NCI-H1694 (cell line): ENCODE data around the gene AGAP2.

Experiments
- DNase-seq: peaks from one replicate; lab custom pipeline; 2025; lab: John Stamatoyannopoulos, UW

The AGAP2 gene

DNA sequence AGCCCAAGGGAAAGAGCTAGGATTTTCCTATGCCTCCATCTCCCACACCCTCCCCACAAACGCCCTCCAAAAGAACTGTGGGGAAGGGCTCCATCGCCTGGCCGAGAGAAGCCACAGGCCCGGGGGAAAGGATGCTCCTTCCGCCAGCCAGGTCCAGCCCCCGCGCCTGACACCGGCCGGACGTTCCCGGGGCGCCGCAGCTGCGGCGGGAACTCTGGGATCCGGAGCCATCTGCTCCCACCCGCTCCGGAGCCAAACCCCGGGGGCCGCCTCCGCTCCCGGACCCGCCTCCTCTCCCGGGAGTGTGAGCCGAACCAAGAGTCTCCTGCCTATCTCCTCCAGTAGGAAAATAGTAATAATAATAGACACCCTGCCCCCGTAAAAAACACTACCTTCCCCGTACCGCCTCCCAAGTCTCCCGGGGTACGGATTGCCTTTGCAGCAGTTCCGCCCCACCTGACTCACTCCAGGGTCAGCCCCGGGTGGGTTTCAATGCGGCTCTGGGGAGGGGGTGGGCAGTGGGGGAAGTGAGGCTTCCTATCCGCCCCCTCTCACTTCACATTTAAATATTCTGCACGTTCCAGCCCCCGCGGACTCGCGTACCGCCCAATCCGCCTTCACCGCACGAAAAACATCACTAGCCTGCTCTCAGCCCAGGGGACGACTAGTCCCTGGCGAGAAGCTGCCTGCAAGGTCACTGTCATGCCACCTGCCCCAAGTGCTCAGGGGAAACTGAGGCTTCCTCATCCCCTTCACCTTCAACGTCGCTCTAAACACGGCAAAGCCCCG, 2.4 kb downstream of the AGAP2 start:
- DNase-seq, result no peak

DNA sequence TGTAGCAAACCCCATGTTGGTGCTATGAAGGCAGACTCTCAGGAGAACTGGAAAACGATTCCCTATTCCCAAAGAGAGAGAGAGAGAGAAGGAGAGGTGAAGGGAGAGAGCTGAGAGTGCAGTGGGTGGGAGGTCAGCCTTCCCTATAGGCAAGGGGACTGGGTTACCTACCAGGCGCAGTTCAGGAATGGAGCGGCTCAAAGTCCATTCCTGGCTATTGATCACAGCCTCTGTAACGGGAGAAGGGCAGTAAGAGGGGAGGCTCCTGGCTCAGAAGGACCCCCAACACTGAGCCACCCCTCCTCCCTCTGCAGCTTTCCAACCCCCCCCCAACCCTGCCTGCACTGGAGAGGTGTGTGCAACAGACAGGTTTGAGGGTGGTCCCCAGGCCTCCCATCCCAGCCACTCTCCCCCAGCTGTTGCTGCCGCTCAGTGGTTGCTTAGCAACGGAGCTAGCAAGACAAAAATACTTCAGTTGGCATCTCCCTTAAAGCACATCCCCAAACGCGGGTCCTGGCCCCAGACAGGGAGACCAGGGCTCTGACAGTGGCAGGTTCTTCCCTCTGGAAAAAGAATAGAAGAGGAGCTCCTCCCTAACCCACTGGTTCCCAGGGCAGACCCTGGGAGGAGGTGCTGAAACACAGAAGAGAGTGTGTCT, 3.2 kb downstream of the AGAP2 start:
- DNase-seq, result peak; percentile 20

DNA sequence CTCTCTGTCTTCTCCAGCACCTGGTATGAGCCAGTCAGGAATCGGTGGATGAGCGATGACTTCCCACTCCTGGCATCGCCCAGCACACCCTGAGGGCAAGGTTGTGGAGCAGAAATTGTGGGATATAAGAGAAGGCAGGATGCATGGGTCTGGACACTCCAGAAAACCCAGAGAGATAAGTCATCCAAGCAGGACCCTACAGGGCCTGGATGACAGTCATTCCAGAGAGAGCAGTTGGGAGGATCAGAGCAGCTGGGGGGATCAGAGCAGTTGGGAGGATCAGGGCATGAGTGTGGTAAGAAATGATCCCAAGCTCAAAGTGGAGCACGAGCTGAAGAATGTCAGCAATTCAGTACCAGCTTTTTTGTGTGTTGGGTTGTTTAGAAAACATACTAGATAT, 4.0 kb downstream of the AGAP2 start:
- no peak for DNase-seq

DNA sequence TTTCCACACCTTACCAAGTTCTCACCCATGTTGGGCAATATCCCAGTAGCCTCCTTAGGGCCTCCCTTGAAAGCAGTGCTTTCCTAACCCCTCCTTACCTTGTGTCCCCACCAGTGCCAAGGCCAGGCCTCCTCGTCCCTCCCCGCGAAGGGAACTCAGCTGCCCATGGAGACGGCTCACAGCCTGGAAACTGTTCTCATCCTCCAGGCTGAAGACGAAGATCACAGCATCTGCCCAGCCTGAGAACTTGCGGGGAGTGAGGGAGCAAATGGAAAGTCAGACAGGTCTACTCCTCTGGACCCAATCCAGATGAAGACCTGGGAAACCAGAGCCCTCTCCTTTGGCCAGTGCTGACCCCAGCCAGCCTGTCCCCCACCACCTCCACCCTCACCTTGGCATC, 4.6 kb downstream of the AGAP2 start:
- no peak for DNase-seq

DNA sequence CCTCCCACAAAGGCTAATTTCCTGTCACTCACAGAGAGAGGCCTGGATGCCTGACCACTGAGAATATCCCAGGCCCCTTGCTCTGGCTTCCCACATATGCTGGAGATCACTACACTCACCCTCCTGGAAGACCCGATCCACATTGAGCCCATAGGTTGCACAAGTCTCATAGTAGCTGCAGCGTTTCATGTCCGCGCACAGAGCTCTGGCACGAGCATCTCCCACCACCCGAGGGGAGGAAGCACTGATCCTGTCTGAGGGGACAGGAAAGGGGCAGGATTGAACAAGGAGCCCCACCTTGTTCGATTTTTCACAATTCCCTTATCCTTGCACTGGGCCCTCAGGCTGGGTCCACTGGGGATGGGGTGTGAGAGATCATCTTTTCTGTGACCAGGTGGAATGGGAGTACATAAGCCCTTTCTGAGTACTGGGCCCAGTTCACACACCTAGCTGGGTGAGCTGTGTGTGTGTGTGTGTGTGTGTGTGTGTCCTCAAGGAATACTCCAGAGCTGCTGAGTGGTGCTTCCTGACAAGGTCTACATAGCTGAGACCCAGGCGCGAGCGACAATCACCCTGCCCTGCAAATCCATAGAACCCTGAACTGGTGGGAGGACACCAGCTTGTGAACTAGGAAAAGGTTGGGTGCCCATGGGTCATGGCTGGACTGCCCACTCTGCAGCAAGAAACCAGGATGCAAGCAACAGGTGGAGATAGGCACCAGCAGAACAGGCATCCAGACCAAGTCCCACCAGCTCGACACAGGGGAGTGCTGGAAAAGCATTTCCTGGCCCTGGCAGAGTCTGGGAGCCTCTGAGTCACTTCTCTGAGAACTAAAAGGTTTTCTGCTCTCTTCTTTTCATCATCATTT, 5.6 kb downstream of the AGAP2 start:
- no peak for DNase-seq

DNA sequence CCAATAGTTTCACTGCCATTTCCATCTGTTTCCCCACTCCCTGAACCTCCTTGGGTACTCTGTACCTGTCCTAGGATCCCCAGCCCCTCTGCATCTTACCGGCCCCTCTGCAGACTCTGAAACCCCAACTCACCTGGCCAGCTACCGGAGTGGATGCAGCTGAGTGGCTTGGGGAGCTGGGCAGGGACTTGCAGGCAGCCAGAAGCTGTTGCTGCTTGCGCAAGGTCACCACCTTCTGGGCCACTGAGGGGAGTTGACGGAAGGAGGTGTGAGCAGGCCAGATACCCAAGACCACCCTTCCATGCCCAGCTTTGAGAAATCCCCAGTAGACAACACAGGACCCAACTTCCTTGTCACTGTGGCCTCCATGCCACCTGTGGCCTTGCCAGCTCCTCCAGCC, 6.3 kb downstream of the AGAP2 start:
- no peak for DNase-seq

DNA sequence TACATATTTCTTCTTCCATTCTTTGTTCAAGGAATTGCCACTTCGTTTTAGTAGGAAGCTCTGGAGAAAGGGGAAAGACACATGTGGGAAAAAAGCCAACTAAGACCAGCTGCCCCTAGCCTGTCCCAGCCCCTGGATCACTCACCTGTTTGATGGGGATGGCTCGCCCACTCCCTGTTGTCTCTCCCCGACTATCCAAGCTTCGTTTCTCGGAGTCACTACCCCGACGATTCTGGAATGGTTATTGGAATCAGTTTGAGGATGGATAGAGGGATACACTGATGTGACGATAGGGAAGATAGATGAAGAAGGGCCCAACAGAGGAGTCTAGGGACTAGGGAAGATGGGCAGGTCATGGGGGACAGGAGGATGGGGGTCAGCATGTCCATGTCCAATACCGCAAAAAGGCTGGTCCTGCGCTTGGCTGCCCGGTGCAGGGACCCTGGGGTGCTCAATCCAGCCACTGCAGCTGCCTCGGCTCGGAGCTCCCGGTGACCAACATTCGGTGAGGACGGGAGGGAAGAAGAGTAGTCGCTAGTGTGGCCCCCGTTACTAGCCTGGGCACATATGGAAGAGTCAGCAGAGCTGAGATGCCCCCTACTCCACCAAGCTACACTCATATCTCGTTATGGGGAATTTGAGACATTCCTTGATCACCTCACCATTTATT, 7.0 kb downstream of the AGAP2 start:
- no peak for DNase-seq

DNA sequence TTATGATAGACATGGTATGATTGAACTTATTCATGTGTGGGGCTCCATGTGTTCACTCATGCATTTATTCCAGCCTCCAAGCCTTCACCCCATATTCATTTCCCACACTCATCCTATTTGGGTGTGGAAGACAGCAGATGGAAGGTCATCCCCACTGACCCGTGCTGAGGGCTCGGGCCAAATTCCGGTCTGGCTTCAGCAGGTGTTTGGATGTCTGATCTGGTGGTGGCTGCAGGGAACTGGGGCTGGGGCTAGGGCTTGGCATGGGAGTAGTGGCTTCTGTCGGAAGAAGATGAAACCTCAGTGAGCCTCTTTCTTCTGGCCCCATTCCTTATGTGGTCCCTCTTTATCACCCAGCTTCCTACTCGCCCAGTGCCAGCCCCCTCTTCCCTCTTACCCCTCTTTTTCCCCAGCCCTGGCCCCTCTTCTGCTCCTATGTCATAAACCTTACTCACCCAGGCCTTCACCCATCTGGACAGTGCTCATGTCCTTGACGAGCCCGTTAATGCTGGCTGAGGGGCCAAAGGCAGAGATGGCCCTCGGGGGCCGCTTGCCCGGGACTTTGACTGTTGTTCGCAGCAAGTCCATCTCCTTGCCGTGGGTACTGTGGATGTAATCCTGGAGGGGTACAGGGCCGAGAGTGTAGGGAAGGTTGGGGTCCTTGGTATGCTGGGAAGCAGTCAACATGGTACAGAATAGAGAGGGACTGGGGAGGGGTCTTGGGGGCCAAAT, 8.0 kb downstream of the AGAP2 start:
- no peak for DNase-seq

DNA sequence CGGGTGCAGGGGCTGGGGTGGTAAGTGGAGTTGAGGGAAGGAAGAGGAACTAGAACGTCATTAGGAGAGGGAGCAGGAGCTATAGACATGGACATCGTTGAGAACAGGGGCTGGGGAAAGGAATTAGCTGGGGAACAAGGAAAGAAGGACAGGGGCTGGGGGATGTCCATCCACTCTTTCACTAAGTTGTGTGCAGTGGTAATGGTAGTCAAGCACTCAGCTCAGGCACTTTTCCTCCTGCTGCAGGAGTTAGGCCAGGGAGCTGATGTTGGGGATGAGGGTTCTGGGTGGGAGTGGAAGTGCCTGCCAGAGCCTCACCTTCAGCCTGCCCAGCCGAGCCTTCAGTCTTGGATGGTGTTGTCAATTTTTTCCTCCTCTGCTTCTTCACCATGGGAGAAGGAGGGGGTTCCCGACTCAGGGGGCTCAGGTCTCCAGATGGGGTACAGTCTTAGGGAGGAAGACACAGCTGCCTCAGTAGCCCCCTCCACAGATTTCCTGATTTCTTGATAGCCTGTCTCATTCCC, 9.2 kb downstream of the AGAP2 start:
- no peak for DNase-seq

DNA sequence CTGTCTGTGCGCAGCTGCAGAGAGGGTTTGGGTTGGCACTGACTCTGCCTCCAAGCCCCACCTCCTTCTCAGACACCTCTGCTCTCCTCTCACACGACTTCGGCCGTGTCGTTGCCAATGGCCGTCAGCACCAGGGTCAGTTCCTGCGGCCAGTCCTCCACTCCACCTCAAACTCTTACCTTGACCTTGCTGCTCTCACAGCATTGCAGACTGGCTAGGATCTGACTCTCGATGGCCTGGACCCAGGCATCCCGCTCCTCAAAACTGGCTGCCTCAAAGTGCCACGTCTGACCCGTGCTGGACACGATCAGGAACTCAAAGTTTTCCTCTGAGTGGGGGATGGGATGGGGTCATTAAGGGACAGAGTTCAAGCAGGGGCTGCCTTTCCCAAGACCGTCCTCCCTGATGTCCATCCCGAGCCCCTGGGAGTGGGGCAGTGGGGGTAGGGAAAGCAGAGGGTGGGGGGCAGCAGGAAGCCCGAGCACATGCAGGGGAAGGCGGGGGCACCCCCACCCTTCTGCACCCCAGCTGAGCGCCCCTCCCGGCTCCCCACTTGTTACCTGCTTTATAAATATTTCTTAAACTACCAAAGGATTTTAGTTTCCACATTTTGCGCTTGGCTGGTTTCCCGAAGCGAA, 10.7 kb downstream of the AGAP2 start:
- DNase-seq, result no peak

DNA sequence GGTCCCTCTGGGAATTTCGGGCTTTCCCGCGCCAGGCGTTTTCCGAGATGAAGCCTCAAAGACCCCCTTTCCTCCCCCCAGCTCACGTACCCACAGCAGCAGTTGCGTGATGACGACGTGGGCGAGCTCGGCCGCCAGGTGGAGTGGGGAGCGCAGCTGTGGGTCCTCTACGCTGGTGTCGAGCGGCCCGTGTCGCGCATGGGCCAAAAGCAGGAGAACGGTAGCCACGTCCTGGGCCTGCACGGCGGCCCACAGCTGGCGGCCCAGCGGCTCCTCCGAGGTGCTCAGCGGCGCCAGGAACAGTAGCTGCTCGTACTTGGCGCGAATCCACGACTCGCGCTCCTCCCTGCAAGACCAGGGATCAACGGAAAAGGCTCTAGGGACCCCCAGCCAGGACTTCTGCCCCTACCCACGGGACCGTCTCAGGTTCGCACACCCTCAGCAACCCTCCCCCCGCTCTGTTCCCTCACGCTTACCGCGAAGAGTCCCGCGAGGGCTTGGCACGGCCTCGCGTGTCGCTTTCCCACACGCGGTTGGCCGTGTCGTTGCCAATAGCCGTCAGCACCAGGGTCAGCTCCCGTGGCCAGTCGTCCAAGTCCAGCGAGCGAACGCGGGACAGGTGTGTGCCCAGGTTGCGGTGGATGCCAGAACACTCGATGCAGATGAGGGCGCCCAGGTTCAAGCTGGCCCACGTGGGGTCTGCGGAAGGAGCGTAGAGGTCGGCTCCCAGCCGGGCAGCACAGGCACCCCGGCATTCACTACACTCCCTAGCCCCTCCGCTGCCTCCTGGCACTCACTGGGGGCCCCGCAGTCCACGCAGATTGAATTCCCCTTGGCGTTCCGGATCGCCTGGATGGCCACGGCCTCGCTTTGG, 11.4 kb downstream of the AGAP2 start:
- DNase-seq, result no peak

DNA sequence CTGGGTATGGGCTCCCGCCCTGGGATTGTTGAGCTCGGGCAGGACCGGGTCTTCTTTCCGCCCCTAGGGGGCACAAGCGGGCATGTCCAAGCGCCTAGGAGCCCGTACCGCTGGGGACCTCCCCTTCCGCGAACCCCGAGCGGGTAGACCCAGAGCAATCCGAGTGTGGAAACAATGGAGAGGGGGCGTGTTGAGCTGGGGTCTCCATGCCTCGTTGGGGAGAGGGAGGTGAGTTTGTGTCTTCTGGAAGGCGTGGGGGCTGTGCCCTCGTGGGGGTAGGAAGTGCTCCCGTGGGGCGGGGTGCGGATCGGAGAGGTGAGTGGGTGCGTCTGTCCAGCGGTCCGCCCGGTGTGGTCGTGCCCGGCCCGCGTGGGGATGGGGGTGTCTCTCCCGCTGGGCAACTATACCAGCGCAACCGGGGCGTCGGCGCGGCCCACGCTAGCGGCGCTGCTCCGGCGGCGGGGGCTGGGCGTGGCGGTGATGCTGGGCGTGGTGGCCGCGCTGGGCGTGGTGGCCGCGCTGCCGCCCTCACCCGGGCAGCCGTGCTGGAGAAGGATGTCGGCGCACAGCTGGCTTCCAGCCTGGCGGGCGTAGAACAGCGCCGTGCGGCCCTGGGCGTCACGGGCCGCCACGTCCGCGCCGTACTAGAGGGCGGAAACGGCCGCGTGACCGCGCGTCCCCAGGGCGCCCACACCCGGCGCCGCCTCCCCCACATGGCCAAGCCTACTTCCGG, 12.2 kb downstream of the AGAP2 start:
- peak; percentile 81 for DNase-seq

DNA sequence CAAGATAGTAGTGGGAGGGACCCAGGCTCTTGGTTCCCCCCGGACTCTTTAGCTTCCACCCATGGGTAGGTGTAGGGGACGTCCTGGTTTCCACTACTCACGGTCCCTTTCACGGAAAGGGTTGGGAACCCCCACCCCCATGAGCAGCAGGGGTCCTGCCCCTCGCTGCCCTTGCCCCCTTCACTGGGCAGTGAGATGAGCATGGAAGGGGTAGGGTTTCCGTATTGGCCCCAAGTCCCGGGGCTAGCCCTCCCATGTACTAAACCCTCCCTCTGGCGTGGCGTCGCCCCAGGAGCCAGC, 12.7 kb downstream of the AGAP2 start:
- DNase-seq, result no peak

DNA sequence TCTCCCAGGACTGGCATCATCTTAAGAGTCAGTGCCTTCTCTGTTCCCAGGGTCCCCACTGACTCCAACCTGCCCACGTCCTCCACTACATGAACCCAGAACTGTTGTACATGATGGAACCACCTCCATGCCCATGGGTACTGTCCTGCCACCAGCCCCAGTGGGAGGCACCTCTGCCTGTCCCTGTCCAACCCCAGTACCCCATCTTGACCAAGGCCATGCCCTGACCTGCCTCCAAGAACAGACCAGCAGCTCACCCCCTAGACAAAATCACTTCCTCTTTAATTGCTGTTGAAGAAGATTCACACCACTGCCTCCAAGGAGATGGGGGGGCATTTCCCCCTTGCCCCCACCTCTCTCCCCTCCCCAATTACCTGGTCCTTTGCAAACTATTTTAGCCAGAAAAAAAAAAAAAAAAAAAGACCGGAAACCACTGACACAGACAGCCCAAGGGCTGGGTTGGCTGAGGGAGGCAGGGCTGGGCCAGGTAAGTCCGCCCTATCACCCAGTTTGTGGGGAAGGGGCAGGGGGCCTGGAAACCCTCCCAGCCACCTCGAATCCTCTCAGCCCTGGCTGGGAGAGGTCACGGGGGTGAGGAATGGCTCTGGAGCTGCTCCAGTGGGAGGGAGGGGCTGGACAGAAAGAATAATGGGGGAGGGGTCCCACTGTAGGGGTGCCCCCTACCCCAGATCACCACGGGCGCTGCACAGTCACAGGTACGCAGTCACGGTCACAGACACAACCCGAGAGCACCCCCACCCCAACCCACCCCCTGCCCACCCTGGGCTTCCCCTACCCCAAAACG, 13.4 kb downstream of the AGAP2 start:
- DNase-seq, result no peak

DNA sequence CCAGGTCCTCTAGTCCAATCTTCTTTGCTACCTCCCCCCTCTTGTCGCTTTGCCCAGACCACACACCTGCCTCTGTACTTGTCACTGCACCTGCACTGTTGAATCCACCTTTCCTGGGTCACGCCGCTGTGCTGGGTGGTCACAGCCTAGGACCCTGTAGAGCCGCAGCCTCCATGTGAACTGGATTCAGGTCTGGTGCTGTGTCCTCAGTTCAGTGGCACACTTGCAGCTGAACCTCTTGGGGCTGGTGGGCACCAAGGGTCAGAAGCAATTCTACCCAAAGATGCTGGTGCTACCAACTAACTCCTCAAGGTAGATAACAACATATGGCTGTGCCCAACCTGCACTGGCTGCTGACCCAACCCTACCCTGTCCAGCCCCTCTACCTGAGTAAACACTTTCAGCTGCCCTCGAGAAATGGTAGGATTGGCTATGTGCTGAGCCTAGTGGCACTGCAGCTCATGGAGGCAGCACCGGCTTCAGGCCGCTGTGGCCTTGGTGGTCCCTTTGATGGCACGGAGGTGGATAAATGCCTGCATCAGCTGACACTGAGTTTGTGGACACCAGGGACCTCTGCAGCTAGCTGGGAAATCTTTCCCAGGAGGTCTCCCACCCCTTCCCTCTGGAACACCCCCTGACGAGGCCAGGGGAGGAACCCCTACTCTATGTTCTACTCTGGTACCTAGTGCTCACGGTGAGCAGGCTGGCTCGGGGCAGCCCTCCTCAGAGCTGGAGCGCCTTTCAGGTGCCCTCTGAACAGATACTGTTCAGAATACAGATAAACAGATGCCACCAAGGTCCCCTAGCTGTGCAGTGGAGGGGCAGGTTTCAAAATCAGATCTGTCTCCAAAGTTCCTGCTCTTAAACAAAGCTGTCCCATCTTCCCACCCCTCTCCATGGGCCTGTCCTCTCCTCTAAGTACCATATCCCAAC, 14.3 kb downstream of the AGAP2 start:
- no peak for DNase-seq

DNA sequence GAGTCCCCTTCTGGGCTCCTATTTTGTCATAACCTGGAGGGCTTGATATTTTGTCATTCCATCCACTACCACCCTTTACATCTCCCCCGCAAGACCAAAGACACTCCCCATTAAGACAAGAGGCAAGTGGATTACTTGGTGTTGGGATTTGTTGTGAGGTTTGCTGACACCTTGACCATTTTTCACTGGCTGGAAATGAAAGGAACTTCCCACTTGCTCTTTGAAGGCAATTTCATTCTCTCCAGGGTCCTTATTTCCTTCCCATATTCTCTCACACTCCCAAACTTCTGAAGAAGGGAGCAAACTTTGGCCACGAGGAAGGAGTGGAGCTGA, 14.9 kb downstream of the AGAP2 start:
- no peak for DNase-seq
